Epithelial cell of proximal tubule (primary cell): Measurements from ENCODE around the gene ALOX15B. TPM values are rescaled to one million over a fixed set of nuclear protein-coding genes. Genes with fewer than 3 reads are reported as not detected.

ENCODE experiments used
- DNase-seq: peaks from one replicate; pipeline ENCODE4 v3.0.0-alpha.2; 2011; ENCODE audit warnings: low read depth
- H3K4me3 ChIP-seq: 2 replicates; pipeline ENCODE4 v1.5.1; 2011; ENCODE audit warnings: low read depth, mild to moderate bottlenecking, low read length
- CTCF ChIP-seq: conservative IDR thresholded peaks from 2 replicates; pipeline ENCODE4 v1.5.1; 2012; ENCODE audit warnings: low read depth, mild to moderate bottlenecking, low read length
- total RNA-seq: library from RNA; depleted of rRNA; stranded (reverse); fragments of >200 nt; gene quantifications from 2 replicates; pipeline ENCODE4 v1.2.3, GENCODE V29; 2015

The ALOX15B gene
- total RNA-seq, 1 donor from 2014 or later = 1.3 TPM

GRCh38 chr17:8029121-8029520 lies 9.7 kb upstream of the ALOX15B start:
- no peak overlapping the region for H3K4me3 ChIP-seq
- no peak for DNase-seq
- TF ChIP-seq CTCF = no peak

- no peak for TF ChIP-seq CTCF
- DNase-seq = no peak
- H3K4me3 ChIP-seq = no peak overlapping the region
These were observed 7.6 kb upstream of the ALOX15B start for GRCh38 chr17:8031261-8031661.

GRCh38 chr17:8031950-8032349 lies 6.9 kb upstream of the ALOX15B start:
- no peak for TF ChIP-seq CTCF
- no peak overlapping the region for H3K4me3 ChIP-seq
- DNase-seq = no peak

- no peak for DNase-seq
- no peak overlapping the region for H3K4me3 ChIP-seq
- no peak for TF ChIP-seq CTCF
These were observed 6.4 kb upstream of the ALOX15B start for GRCh38 chr17:8032442-8032841.

- DNase-seq = no peak
- H3K4me3 ChIP-seq = no peak overlapping the region
- no peak for TF ChIP-seq CTCF
These were observed 831 bp downstream of the ALOX15B start for GRCh38 chr17:8039611-8040168.

GRCh38 chr17:8041249-8041928 lies 2.5 kb downstream of the ALOX15B start:
- peak; percentile 71 for TF ChIP-seq CTCF
- peak; percentile 59 for DNase-seq
- no peak overlapping the region for H3K4me3 ChIP-seq

GRCh38 chr17:8041979-8042378 lies 3.1 kb downstream of the ALOX15B start:
- no peak for DNase-seq
- no peak for TF ChIP-seq CTCF
- H3K4me3 ChIP-seq = no peak overlapping the region
